ENCODE measurements around the gene ZNF385A.

ZNF385A gene

GRCh38 chr12:54390668-54391551, 6.4 kb upstream of the ZNF385A start:
- DNase-seq, result no peak

- DNase-seq, result no peak
These were observed 5.7 kb upstream of the ZNF385A start for GRCh38 chr12:54390176-54390667.

GRCh38 chr12:54389607-54390175, 5.2 kb upstream of the ZNF385A start:
- DNase-seq, result no peak

GRCh38 chr12:54389134-54389508, 4.6 kb upstream of the ZNF385A start:
- DNase-seq, result no peak

- no peak for DNase-seq
These were observed 4.0 kb upstream of the ZNF385A start for GRCh38 chr12:54388237-54389133.

GRCh38 chr12:54387114-54387467, 2.6 kb upstream of the ZNF385A start:
- DNase-seq, result no peak

- DNase-seq, result no peak
These were observed 2.0 kb upstream of the ZNF385A start for GRCh38 chr12:54386403-54387113.

GRCh38 chr12:54385251-54385914, 850 bp upstream of the ZNF385A start:
- no peak for DNase-seq

GRCh38 chr12:54383041-54383609, 1.4 kb downstream of the ZNF385A start:
- no peak for DNase-seq

- no peak for DNase-seq
These were observed 3.4 kb downstream of the ZNF385A start for GRCh38 chr12:54381136-54381535.

GRCh38 chr12:54379398-54380201, 4.9 kb downstream of the ZNF385A start:
- peak; percentile 27 for DNase-seq

GRCh38 chr12:54378796-54379397, 5.6 kb downstream of the ZNF385A start:
- no peak for DNase-seq

- DNase-seq, result no peak
These were observed 6.6 kb downstream of the ZNF385A start for GRCh38 chr12:54377797-54378515.

- no peak for DNase-seq
These were observed 7.5 kb downstream of the ZNF385A start for GRCh38 chr12:54377007-54377406.

GRCh38 chr12:54376596-54376995, 7.9 kb downstream of the ZNF385A start:
- no peak for DNase-seq

- no peak for DNase-seq
These were observed 9.3 kb downstream of the ZNF385A start for GRCh38 chr12:54375259-54375579.

- DNase-seq, result no peak
These were observed 9.8 kb downstream of the ZNF385A start for GRCh38 chr12:54374562-54375258.

GRCh38 chr12:54373649-54374561, 10.6 kb downstream of the ZNF385A start:
- no peak for DNase-seq
